Dermis blood vessel endothelial cell (primary cell): ENCODE data around the gene CDADC1. TPM values are rescaled to one million over a fixed set of nuclear protein-coding genes. Genes with fewer than 3 reads are reported as not detected.
A peak's percentile ranks its signal among the peaks of the same experiment; 100 is the strongest.

Source experiments
- DNase-seq: peaks from one replicate; pipeline ENCODE4 v3.0.0; 2010
- total RNA-seq: library from RNA; depleted of rRNA; stranded (reverse); fragments of >200 nt; gene quantifications from 2 replicates; pipeline ENCODE4 v1.2.3, GENCODE V29; 2014

Gene CDADC1
- 2.7 TPM in 2 replicates for total RNA-seq

DNA sequence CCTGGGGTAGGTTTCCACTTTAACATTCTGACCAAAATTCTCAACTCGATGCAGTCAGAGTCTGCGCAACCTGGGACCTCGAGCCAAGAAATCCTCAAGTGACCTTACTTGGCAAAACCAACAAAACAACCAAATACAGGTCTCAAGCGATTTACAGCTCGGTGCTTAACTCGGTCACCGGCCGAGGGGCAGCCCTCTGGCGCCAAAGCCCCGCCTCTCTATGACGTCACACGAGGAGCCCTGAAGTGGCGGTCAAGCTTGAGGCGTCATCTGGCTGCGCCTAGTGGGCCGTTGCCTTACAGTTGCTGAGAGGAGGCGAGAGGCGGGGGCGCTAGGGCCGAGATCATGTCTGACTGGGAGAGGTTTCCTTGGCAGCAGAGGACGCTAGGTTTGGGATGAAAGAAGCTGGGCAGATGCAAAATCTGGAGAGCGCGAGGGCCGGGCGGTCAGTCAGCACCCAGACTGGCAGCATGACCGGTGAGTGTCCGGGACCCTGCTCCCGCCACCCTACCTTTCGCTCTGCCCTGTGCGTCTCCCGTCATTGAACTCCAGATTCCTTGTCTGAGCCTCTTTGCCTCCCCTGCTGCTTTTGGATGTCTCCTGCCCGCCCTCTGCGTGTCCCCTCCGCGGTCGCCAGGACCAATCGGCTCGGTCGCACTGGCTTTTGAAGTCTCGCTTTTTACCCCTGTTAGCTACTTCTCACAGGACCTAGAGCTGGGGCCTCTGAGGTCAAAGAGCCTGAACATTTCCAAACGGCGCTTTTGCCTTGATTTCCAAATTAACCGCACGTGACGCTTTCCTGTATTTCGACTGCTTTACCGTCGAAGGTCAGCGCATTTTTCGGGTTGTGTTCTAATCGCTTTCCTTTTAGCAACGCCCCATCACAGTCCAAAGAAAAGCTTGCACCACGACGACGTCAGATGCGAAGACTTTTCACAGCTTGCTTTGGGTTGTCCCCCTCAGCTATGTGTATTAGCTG, at the start of gene CDADC1:
TSS of gene CDADC1 (plus strand) at position 283 of the 979 bp plus-strand sequence. CDS start at position 396, 113 bp downstream.
- DNase-seq = peak; percentile 98

DNA sequence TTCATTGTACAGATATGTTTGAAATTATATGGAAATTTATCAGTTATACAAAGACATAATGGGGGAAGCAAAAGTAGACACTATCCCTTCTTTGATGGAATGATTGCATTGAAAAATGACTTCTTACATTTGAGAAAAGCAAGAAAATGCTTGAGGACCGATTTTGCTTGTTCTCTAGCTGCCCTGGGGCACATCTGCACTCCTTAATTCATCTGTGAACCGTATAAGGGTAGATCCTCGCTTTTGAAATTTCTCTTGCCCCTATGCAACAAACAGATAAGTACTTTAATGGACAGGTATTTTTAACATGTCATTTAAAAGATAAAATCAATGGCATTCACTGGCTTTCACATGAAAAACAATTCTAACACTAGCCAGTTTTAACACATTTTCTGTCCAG, 41.1 kb upstream of the CDADC1 start:
- DNase-seq = no peak

GRCh38 chr13:49208619-49209018, 39.1 kb upstream of the CDADC1 start:
- DNase-seq = no peak

- DNase-seq = no peak
Measured at GRCh38 chr13:49210114-49210513, 37.6 kb upstream of the CDADC1 start.

DNA sequence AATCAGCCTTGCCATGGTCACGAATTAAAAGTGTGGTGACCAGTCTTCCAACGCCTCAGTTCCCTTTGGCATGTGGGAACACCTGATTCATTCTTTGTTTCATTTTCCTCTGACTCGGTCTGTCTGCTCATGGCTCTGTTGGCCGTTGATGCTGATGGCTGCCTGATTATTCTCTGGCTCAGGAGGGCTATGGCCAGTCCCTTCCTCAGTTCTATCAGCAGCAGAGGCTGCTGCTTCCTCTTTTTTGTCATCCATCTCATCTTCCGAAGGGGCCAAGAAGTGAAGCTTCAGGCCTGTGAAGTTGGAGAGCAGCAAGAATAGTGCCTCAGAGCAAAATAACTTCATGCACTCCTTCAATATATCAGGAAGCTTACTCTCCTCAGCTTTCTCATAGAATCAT, 37.1 kb upstream of the CDADC1 start:
- no peak for DNase-seq

- DNase-seq = no peak
Measured at GRCh38 chr13:49213539-49213938, 34.2 kb upstream of the CDADC1 start.

DNA sequence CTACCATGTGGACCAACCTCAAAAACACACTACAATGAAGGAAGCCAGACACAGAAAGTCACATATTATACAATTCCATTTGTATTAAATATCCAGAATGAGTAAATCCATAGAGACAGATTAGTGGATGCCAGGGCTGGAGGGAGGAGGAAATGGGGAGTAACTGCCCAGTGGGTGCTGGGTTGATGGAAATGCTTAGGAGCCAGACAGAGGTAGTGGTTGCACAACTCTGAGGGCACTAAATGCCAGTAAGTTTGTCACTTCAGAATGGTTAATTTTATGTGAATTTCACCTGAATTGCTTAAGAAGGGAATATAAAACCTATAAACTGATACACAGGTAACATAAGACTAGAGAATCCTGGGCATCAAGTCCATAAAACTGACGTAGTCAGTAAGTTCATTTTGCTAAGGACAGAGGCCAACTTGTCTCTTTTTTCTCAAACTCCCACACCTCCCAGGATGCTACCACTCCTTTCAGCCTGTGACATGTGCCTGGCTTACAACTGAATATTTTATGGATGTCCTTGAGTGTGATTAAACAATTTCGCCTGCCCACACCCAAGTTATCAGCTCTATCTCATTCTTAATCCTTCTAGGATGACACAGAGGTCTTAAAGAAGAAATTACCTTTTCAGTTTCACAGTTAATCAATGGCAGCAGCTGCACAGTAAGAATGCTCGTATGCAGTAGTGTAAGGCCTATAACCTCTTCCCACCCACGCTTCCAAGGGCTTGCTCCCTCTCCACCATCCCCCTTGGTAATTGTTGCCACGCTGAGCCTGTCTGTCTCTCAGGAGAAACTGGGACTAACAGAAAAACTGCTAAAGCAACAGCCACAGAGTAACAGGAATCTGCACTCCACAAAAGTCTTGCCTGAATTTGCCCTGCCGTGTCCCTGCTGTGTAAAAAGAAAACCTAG, 33.5 kb upstream of the CDADC1 start:
- DNase-seq = no peak

DNA sequence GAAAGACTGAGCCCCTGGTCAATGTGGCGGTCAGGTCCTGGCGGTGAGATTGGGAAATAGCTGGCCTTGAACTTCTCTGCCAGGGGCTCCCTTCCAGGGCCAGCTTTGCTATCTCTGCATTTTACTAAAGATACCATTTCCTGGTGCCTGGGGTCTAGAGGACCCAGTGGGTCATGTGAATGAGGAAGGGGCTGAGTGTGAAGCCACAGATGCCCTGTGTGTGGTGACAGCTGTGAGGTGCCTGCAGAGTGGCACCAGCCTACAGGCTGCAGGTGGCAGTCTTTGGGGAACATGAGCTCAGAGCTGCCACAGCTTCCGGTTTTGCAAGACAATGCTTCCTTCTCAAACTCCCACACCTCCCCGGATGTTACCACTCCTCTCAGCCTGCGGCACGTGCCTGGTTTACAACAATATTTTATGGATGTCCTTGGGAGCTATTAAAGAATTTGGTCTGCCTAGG, 32.8 kb upstream of the CDADC1 start:
- peak; percentile 28 for DNase-seq

DNA sequence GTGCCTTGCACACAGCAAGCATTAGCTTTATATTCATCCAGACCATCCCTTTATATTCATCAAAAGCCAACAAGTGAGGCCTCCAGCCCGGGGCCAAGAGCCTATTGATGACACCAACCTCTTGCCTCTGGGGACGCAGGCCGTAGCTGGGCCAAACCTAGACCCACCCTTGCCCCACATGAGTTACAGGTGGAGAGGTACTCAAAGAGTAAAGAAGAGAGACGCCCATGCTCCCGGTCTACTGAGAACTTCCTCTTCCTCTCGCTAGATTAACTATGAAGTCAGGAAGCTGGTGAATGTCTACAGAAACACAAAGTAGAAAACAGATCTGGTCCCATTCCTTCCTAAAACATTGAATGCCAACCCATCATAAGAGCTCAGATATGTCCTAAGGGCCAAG, 31.4 kb upstream of the CDADC1 start:
- DNase-seq = no peak

DNA sequence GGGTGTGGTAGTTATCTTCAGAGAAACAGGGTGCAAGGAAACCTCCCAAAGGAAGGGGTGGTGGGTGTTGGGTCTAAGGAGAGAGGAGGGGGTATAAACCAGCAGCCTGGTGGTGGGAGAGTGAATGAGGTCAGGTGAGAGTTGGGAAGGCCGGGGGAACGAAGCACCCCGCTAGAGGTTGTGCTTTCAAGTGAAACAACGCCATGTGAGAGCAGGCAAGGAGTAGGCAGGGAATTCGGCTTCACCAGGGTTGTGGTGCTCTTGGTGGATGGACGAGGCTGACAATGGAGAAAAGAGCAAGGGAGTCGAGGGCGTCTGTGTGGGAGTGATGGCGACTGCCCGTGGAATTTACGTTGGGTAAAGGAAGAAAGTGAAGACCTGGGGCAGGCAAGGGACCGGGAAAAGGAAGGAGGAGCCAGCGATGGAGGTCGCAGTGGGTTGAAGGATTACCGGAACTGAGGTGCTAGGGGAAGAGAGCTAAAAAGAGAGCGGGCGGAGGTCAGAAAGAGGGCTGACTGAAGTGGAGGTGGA, 29.7 kb upstream of the CDADC1 start:
- DNase-seq = no peak

GRCh38 chr13:49218493-49219051, 29.2 kb upstream of the CDADC1 start:
- peak; percentile 29 for DNase-seq

DNA sequence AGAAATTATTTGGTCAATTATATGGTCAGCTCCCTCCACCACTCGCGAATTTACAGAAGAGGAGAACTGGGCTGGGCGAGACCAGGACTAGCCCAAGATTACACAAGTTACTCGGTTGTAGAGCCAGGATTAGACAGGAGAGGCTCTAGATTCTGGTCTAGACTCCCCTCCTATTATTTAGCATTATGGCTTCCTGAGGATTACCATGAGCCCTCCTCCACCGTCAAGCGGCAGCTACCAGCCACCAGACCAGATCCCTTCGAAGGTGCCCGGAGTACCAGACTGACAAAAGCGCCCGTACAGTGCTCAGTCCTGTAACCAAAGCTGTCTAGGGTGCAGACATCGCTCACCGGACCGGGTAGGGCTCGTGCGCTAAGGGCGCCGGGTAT, 28.1 kb upstream of the CDADC1 start:
- DNase-seq = no peak

DNA sequence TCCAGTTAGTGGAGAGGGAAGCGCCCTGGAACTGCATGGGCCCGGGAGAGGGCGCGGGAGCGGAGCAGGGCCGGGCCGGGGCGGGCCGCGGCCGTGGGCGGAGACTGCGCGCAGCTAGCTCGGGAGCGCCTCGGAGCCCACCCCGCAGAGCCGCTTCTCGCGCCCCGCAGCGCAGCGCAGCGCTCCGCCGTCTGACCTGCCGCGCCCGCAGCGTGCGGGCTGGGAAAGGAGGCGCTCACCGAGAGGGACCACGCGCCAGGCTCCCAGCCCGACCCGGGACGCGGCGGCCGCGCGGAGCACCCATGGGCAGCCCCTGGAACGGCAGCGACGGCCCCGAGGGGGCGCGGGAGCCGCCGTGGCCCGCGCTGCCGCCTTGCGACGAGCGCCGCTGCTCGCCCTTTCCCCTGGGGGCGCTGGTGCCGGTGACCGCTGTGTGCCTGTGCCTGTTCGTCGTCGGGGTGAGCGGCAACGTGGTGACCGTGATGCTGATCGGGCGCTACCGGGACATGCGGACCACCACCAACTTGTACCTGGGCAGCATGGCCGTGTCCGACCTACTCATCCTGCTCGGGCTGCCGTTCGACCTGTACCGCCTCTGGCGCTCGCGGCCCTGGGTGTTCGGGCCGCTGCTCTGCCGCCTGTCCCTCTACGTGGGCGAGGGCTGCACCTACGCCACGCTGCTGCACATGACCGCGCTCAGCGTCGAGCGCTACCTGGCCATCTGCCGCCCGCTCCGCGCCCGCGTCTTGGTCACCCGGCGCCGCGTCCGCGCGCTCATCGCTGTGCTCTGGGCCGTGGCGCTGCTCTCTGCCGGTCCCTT, 27.5 kb upstream of the CDADC1 start, which contains the start of gene MLNR:
TSS of gene MLNR (plus strand) at position 303 of the 820 bp plus-strand sequence. CDS start at position 303, 0 bp downstream.
- peak; percentile 39 for DNase-seq

- DNase-seq = peak; percentile 32
Measured at GRCh38 chr13:49220856-49221589, 26.7 kb upstream of the CDADC1 start.

DNA sequence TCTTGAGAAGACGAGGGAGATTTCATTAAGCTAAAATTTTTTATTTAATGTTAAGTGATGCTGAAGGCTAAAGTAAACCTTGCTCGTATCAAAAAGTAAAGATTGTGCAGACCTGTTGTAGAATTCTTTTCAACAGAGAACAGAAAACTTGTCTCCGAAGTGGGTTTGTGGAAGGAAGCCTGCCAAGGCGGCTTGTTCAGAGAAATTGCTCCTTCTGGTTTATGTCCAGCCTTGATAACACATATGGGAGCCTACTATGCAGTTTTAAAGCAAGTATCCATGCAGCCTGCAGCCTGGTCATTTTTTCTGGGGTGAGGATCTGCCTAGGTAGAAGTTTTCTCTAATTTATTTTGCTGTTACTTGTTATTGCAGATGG, 26.1 kb upstream of the CDADC1 start:
- no peak for DNase-seq

GRCh38 chr13:49225223-49226042, 22.3 kb upstream of the CDADC1 start:
- no peak for DNase-seq

DNA sequence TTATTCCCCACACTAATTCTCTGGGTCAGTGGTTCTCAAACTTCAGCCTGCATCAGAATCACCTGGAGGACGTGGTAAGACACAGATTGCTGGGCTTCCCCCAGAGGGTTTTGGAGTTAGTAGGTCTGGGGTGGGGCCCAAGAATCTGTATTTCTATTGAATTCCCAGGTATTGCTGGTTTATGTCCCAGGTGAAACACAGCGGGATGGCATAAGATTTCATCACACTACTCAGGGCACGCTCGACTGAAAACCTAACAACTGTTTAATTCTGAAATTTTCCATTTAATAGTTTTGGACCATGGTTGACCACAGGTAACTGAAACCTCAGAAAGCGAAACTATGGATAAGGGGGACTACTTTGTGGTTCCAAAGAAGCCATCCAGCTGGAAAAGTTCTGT, 21.1 kb upstream of the CDADC1 start:
- DNase-seq = no peak

DNA sequence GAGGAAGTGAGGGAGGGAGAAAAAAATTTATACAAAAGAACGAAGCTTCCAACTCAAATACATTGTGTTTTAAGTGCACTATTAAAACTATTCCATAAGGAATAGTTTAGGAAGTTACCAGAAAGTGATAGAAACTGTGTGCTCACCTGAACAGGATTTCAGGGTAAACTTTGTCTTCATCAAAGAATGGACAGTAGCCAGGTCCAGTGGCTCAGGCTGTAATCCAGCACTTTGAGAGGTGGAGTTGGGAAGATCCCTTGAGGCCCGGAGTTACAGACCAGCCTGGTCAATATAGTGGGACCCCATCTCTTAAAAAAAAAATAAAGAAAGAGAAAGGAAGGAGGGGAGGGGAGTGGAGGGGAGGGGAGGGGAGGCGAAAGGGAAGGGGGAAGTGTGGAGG, 13.0 kb upstream of the CDADC1 start:
- DNase-seq = no peak

- no peak for DNase-seq
Measured at GRCh38 chr13:49235856-49236431, 11.8 kb upstream of the CDADC1 start.

- DNase-seq = no peak
Measured at GRCh38 chr13:49238621-49239020, 9.1 kb upstream of the CDADC1 start.
